Measurements from ENCODE around the gene PRKAG1. TPM values are rescaled to one million over a fixed set of nuclear protein-coding genes. Genes with fewer than 3 reads are reported as not detected.

Gene PRKAG1
- total and polyA plus RNA-seq, 10 of the 15 experiments (the other 5 are each of a cell fraction or from before 2014, with no cell fraction given) = 44.5 to 91.6 (median 60.9) TPM

- no peak for TF ChIP-seq POLR2AphosphoS5 (IDR thresholded peaks at IDR 0.05; ENCODE audit: low read length)
- no peak for TF ChIP-seq MYB (IDR thresholded peaks at IDR 0.05; ENCODE audit: borderline replicate concordance, low read depth, low read length)
- 0 out of 2 replicates have a peak, but pooled peaks have one; percentile 18 for TF ChIP-seq DPF2 (IDR thresholded peaks at IDR 0.05)
- no peak for TF ChIP-seq BACH1 (IDR thresholded peaks at IDR 0.05; ENCODE audit: borderline replicate concordance)
- TF ChIP-seq TCF3 (IDR thresholded peaks at IDR 0.05; ENCODE audit: borderline replicate concordance, insufficient read depth, low read depth, low read length) = no peak
- TF ChIP-seq CBFB (IDR thresholded peaks at IDR 0.05; ENCODE audit: low read depth) = peak; percentile 52; the same call in 1 of the 2 replicates
- TF ChIP-seq SMARCA5 (IDR thresholded peaks at IDR 0.05) = no peak
- TF ChIP-seq RBBP5 (conservative IDR thresholded peaks at IDR 0.05) = no peak
- TF ChIP-seq ELK1 (IDR thresholded peaks at IDR 0.05; ENCODE audit: low read depth, low read length) = no peak
- TF ChIP-seq SIN3A (IDR thresholded peaks at IDR 0.05; ENCODE audit: low read depth, low read length) = peak; percentile 74
- no peak for TF ChIP-seq PAX8 (IDR thresholded peaks at IDR 0.05)
- TF ChIP-seq NRF1 (conservative IDR thresholded peaks at IDR 0.05; ENCODE audit: low read depth, low read length) = 0 out of 2 replicates have a peak, but pooled peaks have one; percentile 26
- TF ChIP-seq YY1 (IDR thresholded peaks at IDR 0.05; ENCODE audit: low read depth, low read length) = 0 out of 2 replicates have a peak, but pooled peaks have one; percentile 12
- TF ChIP-seq PBX3 (IDR thresholded peaks at IDR 0.05; ENCODE audit: insufficient replicate concordance, low read depth, low read length) = peak; percentile 91
- no peak for TF ChIP-seq STAT1 (conservative IDR thresholded peaks at IDR 0.05)
- TF ChIP-seq JUNB (IDR thresholded peaks at IDR 0.05) = no peak
- TF ChIP-seq HDGF (IDR thresholded peaks at IDR 0.05) = 0 out of 2 replicates have a peak, but pooled peaks have one; percentile 49
- peak; percentile 55; the same call in 1 of the 2 replicates for TF ChIP-seq NBN (IDR thresholded peaks at IDR 0.05)
- TF ChIP-seq HDAC6 (IDR thresholded peaks at IDR 0.05; ENCODE audit: unreplicated experiment) = no peak
- TF ChIP-seq TBL1XR1 (IDR thresholded peaks at IDR 0.05; ENCODE audit: low read depth, low read length) = no peak
- TF ChIP-seq REST (IDR thresholded peaks at IDR 0.05; ENCODE audit: low read depth, low read length) = no peak
- TF ChIP-seq TARDBP (IDR thresholded peaks at IDR 0.05; ENCODE audit: borderline replicate concordance) = no peak
- TF ChIP-seq EED (IDR thresholded peaks at IDR 0.05; ENCODE audit: low read depth) = no peak
- TF ChIP-seq ESRRA (IDR thresholded peaks at IDR 0.05; ENCODE audit: low read length) = no peak
- TF ChIP-seq, protein P1, sequence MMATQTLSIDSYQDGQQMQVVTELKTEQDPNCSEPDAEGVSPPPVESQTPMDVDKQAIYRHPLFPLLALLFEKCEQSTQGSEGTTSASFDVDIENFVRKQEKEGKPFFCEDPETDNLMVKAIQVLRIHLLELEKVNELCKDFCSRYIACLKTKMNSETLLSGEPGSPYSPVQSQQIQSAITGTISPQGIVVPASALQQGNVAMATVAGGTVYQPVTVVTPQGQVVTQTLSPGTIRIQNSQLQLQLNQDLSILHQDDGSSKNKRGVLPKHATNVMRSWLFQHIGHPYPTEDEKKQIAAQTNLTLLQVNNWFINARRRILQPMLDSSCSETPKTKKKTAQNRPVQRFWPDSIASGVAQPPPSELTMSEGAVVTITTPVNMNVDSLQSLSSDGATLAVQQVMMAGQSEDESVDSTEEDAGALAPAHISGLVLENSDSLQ (IDR thresholded peaks at IDR 0.05) = peak; percentile 97
- 0 out of 2 replicates have a peak, but pooled peaks have one; percentile 38 for TF ChIP-seq RB1 (IDR thresholded peaks at IDR 0.05; ENCODE audit: borderline replicate concordance)
These were observed 19.0 kb downstream of the PRKAG1 start, which contains the start of gene DDN (continued) for GRCh38 chr12:48999371-49000131.

Data from GM12878 (cell line).